Measurements from ENCODE around the gene NEURL4. TPM values are rescaled to one million over a fixed set of nuclear protein-coding genes. Genes with fewer than 3 reads are reported as not detected.
"Not testable (repeated sequence)": the region's sequence is repeated elsewhere in the genome, so short reads cannot be mapped to it uniquely, and the experiment has no call there.

The NEURL4 gene
- total RNA-seq, 1 donor from 2014 or later = 14.2 TPM

DNA sequence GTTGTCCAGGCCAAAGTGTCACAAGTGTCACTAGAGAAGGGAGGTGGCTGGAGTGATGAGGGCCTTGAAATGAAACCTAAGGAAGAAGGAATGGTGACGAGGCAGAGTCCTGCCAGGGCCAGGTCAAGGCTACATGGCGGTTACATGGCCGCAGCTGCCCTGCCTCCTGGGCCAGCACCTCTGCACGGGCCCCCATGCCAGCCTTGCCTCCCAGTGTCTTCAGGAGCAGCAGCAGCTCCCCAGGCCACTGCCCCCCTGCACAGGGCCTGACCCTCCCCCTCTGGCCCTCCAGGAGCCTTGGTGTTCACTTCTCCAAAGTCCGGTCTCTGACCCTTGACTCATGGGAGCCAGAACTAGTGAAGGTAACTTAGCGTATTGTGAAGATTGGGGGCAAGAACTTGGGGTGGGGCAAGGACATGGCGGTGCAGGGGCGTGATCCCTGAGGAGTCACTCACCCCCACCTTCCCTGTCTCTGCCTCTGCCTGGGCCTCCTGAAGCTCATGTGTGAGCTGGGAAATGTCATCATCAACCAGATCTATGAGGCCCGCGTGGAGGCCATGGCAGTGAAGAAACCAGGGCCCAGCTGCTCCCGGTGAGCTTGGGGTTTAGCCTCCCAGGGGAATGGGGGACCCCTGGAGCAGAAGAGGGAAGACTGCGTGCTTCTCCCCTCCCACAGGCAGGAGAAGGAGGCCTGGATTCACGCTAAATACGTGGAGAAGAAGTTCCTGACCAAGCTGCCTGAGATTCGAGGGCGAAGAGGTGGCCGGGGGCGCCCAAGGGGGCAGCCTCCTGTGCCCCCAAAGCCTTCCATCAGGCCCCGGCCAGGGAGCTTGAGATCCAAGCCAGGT is 18.7 kb upstream of the NEURL4 start:
- DNase-seq = no peak

DNA sequence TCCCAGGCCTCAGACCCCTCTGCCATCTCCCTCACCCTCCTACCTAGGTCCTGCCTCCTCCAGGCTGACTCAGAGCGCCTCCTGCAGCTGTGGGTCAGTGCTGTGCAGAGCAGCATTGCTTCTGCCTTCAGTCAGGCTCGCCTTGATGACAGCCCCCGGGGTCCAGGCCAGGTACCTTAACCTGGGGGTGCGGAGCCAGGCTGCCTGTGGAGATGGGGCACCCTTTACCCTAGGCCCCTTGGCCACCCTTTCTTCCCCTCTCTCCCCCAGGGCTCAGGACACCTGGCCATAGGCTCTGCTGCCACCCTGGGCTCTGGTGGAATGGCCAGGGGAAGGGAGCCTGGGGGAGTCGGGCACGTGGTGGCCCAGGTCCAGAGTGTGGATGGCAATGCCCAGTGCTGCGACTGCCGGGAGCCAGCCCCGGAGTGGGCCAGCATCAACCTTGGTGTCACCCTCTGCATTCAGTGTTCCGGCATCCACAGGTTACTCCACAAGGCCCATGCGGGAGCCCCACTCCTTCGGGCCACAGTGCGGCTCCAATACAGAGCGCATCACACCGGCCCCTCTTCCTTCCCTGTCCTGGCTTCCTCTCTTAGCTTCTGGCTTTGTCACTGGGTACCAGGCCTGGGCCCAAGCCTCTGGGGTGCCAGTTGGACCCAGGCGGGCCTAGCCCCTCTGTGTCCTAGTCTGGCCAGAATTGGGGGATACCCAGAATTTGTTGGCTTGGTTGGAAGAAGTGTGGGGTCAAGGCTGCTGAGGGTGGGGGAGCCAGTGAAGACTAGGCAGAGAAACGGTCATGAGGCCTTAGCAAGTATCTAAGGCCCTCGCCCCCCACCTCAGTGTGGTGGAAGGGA is 17.9 kb upstream of the NEURL4 start:
- DNase-seq = no peak

DNA sequence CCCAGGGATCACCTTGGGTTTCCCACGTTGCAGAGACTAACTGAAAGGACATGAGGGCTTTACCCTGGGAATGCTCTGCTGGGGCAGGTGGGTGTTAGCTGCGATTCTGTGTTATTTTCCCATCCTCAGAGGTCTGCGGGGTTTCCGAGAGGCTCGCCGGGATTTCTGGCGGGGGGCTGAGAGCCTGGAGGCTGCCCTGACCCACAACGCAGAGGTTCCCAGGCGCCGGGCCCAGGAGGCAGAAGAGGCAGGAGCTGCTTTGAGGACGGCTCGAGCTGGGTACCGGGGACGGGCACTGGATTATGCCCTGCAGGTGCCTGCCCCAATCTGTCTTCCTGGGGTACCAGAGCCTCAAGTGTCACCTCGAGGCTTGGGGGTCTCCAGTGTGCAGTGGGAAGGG is 14.1 kb upstream of the NEURL4 start:
- no peak for DNase-seq

DNA sequence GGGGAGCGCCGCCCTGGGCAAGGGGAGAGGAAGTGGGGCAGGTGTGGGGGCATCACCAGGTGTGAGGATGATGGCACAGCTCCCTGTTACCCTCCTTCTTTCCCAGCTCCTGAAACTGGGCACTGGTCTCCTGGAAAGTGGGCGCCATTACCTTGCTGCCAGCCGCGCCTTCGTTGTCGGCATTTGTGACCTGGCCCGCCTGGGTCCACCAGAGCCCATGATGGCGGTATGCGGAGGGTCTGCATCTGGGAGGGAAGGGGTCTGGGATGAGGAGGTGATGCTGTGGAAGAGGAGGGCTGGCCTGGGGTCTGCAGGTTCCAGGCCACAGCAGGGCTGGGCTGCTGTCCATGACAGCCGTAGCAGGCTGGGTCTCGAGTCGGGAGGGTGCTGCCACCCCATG is 12.7 kb upstream of the NEURL4 start:
- no peak for DNase-seq

DNA sequence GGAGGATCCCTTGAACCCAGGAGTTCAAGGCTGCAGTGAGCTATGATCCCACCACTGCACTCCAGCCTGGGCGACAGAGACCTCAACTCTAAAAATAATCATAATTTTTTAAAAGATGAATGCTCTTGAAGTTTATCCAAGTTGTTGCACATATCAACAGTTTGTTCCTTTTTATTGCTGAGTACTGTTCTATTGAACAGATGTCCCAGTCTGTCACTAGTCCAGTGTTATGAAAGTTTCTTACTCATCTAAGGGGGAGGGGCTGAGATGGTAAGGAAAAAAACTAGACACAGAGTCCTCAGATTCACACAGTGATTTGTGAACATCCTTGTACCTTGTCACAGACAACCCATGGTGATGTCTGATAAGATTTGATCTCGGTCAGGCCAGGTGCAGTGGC is 11.0 kb upstream of the NEURL4 start:
- DNase-seq = no peak

DNA sequence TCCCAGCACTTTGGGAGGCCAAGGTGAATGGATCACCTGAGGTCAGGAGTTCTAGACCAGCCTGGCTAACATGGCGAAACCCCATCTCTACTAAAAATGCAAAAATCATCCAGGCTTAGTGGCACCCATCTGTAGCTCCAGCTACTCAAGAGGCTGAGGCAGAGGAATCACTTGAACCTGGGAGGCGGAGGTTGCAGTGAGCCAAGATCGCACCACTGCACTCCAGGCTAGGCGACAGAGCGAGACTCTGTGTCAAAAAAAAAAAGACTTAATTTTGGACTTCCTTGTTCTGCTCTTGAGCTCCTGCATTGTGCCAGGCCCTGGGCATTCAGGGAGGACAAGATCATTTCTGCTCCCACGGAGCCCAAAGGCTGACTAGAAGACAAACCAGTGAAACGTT is 8.5 kb upstream of the NEURL4 start:
- DNase-seq = not testable (repeated sequence)

DNA sequence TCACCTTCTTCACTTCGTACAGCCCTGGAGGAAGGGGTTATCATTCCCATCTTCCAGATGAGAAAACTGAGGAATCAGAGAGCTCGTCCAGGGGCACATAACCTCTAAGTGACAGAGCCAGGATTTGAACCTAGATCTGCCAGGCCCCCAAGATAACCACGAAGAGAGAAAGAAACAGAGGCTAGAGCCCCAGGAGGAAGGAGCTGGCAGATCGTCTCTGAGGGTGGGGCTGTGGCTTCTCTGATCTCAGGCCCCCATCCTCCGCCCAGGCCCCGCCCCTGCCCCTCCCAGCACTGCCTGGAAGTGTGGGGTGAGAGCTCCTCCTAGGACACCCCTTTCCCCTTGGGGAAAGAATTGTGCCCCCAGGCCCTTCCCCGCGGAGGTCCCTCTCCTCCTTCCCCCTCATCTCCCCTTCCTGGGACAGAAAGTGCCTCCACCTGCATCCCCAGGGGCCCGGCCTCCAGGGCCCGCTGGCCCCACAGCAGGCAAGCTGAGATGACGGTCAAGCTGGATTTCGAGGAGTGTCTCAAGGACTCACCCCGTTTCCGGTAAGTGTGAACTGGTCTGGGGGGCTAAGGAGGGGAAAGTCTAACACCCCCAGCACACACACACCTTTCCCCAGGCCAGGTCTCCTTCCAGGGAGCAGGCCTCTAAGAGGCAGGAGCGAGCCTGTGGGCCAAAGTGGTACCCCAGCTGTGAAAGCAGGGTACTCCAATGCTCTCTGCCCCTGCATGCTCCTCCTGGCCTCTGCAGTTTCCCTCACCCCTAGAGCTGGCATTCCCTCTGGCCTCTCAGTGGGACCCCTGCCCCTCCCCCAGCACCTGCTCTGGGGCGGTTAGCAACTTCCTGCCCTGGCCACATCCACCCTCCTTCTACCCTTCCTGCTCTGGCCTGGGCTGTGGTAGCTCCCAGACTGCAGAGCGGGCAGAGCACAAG is 7.4 kb upstream of the NEURL4 start, which contains the start of gene ACAP1:
ACAP1 (plus strand) TSS at position 290 of the 936 bp plus-strand sequence; CDS start at position 496, 206 bp downstream.
- DNase-seq = no peak

DNA sequence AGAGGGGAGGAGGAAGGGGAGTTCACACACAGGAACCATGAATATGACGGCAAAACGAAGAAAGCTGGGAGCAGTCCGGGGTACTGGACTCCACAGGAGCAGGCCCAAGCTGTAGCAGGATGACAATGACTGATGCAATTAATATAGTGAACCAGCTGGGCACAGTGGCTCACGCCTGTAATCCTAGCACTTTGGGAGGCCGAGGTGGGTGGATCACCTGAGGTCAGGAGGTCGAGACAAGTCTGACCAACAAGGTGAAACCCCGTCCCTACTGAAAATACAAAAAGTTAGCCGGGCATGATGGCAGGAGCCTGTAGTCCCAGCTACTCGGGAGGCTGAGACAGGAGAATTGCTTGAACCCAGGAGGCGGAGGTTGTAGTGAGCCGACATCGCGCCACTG is 6.6 kb upstream of the NEURL4 start:
- DNase-seq = not testable (repeated sequence)

DNA sequence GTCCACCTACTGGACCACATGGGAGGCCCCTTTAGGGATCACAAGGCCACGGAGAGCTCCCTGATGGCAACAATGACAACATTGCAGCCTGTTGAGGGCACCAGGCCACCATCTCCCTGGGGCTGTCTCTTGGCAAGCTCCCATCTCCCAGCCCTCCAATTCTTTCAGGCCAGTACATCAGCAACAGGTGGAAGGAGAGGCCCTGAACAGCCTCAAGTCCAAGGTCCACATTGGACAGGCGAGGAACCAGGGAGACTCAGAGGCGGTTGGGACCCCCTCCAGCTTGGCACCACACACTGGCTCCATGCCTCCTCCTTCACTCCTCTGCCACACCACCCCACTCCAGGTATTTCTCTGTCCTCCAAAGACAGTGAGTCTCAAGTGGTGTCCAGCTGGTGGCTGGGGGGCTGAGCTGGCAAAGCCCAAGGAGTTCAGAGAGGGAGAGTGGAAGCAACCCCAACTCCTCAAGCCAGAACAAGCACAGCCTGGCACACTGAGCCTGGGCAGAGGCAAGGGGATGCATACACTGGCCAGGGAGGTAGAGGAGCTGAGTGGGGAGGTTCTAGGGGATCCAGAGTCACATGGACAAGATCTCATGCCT is 5.9 kb upstream of the NEURL4 start:
- DNase-seq = no peak

DNA sequence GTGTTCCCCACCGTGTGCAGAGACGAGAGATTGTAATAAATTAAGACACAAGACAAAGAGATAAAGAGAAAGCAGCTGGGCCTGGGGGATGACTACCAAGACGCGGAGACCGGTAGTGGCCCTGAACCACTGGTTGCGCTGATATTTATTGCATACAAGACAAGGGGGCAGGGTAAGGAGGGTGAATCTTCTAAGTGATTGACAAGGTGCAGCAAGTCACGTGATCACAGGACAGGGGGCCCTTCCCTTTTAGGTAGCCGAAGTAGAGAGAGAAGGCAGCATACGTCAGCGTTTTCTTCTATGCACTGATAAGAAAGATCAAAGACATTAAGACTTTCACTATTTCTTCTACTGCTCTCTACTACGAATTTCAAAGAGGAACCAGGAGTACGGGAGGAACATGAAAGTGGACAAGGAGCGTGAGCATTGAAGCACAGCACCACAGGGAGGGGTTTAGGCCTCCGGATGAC is 3.5 kb upstream of the NEURL4 start:
- DNase-seq = not testable (repeated sequence)

DNA sequence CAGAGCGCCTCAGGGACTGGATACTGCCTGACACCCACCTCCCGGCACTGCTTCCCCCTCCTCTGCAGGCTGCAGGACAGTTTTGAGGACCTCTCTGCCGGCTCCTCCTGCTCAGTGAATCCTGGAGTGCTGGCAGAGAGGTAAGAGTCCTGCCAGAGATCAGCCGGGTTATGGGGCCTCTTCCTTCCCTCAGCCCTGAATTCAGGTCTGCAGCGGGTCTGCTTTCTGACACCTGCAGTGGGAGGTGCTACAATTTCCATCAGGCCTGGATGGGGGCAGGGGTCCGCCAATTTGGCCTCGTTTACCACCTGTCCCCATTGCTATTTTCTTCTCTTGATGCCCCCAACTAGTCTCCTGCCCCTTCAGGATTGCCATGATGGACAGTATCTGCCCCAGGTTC is 3.0 kb upstream of the NEURL4 start:
- no peak for DNase-seq

DNA sequence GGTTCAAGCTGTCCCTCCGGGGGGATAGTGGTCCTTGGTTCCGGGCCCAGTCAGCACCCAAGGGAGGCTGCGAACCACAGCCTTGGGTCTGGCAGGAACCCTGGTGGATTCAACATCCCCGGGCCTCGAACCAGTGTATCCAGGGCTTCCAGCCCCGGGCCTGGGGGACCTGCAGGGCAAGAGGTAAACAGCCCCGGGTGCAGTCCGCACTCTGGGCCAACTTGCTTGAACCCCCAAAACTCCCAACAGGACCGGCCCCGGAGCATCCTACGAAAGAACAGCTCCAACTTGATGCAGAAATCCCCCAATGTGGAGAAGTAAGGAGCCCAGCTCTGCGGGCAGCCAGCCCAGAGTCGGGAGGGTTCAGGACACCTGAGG is 1.5 kb upstream of the NEURL4 start:
- no peak for DNase-seq

DNA sequence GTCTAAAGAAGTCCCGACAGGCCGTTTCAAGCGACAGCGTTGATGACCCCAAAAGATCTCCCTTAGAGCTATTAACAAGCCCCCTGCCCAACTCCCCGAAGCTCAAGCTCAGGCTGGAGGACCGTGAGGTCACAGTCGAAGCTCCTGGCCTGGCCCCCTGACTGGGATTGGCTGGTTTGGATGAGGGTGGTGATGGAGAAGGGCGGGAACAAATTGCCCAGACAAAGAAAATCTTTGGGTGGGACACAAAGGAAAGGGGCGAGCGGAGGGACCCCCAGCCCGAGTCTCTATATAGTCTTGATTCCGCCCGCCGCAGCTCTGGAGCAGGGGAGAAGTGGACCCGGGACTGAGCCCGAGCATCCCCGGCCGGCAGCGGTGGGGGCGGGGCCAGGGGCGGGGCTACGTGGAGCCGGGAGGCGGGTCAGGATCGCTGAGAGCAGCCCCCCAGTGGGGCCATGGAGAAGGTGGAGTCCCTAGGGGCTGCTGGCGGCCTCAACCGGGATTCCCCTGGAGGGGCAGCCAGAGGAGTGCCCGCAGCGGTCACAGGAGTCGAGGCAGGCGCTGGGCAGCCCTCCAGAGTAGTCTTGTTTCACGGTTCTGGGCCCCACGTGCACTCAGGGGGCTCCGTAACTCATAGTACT is 982 bp upstream of the NEURL4 start:
- DNase-seq = peak; percentile 93

DNA sequence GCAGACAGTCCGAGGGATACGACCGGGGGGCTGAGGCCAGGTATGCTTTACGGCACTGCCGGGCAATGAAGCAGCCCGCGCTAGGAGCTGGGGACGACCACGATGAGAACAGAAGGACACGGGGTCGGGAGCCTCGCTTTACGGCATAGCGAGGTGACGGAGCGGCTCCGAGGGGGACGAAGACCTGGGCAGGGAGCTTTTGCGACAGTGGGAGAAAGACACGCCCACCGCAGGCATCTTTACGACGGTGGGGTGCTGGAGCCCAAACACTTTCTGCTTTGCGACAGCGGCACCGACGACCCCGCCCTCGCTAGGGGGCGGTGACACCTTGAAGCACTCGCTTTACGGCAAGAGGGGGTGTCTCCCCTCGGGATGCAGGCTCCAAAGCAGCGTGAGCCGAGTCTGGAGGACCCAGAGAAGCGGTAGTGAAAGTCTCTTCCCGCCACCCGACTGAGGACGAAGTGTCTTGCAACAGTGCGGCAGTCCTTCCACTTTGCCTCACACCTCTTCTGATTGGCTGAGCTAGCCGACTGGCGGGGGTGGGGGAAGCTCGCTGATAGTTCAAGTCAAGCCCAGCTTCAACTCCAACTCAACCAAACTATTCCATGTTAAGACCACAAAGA is 350 bp upstream of the NEURL4 start:
- DNase-seq = peak; percentile 98

DNA sequence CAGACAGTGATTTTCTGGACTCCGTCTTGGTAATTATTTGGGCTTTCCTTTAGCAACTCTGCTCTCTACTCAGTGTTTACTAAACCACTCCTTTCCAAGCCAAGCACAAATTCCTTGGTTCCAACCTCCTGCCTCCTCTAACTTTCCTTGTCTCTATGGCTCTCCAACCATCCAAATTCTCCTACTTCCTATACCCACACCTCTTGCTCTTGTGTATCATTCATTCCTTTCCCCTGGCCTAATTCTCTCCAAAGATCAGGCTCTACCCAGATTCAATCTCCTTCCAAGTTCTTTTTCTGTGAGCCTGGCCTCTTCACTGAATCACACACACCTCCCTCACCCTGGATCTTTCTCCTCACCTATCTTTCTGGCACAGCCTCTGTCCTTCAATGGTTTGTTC is 1.1 kb downstream of the NEURL4 start:
- no peak for DNase-seq

DNA sequence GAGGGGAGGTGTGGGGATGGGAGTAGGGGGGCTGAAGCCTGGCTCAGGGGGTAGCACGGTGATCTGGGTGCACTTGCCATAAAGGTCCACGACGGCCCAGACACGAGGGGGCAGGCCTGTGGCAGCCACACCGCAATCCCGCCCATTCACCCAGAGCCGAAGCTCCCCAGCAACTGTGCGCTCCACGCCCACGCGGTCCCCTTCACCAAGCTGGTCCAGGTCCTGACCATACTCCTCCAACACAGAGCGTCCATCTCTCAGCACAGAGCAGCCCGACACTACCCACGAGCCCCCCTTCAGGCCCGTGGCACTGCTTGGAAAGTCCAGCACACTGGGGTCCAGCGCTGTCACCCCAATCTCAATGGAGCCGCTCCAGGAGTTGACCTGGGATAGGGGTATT is 1.6 kb downstream of the NEURL4 start:
- no peak for DNase-seq

DNA sequence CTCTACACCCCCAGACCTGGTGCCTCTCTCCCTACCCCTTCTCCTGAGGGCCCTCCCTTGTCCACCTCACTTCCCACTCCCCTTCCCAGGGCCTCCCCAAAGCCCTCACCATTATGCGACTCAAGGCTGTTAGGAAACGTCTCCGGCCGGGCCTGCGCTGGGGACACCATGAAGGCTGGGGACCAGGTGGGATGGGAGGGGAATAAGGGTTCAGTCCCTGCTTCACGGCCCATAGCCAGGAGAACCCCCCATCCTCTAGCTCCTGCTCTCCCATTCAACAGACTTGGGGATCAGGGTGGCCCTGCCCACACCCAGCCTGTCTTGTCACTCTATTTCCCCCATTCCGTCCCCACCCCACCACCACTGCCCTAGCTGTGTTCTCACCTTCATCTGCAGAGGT is 2.1 kb downstream of the NEURL4 start:
- DNase-seq = no peak

DNA sequence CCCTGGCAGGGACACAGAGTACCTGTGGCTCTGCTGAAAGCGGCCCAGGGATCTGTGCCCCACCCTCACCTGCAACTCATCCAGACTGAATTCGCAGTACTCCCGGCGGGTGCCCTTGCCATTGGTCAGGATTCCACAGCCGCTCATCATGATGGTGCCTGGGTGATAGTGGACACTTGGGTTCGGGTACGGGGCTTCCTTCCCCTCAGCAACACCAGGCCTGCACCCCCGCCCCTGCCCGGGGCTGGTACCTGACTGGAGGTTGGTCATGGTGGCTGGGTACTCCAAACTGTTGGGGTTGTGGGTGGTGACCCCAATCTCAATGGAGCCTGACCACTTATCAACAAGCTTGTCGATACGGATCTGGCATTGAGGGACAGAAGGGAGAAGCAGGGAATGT is 2.9 kb downstream of the NEURL4 start:
- no peak for DNase-seq

DNA sequence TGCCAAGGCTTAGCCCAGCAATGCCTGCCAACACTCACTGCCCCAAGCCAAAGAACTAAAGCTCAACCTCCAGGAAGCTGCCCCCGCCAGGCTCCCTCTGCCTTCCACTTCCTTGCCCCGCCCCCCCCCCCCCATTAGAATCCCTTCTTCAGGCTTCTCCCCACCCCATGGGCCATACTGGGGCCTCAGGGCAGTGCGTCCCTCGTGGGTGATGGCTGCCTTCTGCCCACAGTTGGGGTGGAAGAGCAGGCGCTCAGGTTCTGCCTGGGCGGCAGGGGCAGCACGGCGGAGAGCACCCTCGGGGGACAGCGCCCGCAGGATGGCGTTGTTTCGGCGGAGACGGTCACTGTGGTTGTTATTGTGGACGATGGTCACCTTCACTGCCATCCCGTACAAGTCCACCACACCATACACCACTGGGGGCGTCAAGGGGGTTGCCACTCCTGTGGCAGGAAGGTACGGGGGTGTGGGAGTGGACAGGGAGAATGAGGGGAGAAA is 4.1 kb downstream of the NEURL4 start:
- no peak for DNase-seq

DNA sequence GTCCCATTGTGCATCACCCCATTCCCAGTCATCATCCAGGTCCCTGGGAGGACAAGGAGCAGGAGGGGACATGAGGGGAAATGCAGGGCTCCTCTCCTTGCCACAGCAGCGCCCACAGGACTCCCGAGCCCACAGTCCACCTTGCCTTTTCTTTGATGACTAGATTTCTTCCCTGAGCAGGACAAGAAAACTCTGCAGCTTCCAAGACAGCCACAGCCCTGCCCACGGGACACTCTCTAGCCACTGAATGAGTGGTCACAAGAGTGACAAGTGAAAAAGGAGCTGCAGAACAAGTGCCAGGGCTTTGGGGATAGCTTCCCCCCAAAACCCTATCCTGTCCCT is 4.7 kb downstream of the NEURL4 start:
- DNase-seq = no peak
